Stimulated activated CD8-positive, alpha-beta memory T cell treated with anti-CD3 and anti-CD28 coated beads, Interleukin-15, amount 100 ng/mL, for 48 hours (primary cell): ENCODE measurements around the gene LGALS12.

Experiments
- DNase-seq, 2 donors: peaks; one replicate each; pipeline ENCODE4 v3.0.0-alpha.2; 2020; ENCODE audit warnings: low read depth in 2 of 2

Gene LGALS12, protein sequence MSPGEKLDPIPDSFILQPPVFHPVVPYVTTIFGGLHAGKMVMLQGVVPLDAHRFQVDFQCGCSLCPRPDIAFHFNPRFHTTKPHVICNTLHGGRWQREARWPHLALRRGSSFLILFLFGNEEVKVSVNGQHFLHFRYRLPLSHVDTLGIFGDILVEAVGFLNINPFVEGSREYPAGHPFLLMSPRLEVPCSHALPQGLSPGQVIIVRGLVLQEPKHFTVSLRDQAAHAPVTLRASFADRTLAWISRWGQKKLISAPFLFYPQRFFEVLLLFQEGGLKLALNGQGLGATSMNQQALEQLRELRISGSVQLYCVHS

DNA sequence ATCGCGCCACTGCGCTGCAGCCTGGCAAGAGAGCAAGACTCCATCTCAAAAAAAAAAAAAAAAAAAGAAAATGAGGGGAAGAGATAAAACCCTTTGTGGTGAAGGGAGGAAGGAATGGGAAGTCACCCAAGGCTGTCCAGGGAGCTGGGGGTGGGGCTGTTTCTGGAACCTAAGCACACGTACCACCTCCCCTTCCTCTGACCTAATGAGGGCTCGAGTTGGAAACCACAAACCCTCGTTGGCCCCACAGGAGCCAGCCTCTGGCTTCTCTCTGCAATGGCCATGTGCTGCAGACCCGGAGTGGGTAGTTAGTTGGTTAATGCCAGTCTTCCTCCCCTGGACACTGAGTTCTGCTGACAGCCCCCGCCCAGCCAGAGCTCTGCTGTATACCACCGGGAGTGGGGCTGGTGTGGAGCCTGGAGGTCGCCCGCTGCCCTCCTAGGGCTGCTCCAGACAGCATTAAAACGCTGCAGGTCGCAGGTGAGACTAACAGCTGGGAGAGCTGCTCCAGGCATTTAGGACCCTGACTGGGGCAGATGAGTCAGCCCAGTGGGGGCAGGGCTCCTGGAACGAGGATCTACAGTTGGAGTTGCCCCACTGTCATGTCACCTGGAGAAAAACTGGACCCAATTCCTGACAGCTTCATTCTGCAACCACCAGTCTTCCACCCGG is at the start of gene LGALS12:
Gene LGALS12, plus strand, starts transcription at position 228 of the 672 bp plus-strand sequence. Its CDS starts 375 bp downstream, at position 603.
- no peak for DNase-seq

DNA sequence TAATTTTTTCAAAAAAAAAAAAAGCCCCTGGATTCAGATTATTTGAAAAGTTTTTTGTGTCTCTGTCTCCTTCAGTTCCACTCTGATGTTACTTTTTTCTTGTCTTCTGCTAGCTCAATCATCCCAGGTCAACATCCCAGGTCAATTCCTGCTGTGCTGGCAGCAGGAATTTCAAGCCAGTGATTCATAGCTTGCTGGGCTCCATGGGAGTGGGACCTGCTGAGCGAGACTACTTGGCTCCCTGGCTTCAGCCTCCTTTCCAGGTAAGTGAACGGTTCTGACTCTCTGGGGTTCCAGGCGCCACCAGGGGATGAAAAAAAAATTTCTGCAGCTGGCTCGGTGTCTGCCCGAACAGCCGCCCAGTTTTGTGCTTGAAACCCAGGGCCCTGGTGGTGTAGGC is 46.3 kb upstream of the LGALS12 start:
- no peak for DNase-seq

GRCh38 chr11:63462137-63462536 is 43.7 kb upstream of the LGALS12 start:
- DNase-seq = no peak

DNA sequence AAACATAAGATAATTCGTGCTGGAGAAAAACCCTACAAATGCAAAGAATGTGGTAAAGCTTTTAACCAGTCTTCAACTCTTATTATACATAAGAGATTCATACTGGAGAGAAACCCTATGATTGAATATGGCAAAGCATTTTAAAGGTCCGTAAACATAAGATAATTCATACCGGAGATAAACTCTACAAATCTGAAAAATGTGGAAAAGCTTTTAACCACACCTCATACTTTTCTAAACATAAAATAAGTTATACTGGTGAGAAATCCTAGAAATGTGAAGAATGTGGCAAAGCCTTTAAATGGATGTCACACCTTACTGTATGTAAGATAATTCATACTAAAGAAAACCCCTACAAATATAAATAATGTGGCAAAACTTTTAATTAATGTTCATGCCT is 35.6 kb upstream of the LGALS12 start:
- DNase-seq = no peak

DNA sequence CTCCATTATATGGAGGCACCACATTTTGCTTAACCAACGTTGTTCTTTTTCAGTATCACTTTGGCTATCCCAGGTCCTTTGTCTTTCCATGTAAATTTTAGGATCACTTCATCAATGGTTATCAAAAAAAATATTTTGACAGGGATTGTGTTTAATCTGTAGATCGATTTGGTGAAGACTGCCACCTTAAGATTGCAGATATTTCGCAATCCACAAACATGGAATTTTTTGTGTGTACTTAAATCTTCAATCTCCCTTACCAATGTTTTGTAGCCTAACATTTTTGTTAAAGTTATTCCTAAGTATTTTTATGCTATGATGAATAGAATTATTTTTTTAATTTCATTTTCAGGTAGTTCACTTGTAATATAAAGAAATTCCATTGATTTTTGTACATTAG is 33.5 kb upstream of the LGALS12 start:
- DNase-seq = no peak

DNA sequence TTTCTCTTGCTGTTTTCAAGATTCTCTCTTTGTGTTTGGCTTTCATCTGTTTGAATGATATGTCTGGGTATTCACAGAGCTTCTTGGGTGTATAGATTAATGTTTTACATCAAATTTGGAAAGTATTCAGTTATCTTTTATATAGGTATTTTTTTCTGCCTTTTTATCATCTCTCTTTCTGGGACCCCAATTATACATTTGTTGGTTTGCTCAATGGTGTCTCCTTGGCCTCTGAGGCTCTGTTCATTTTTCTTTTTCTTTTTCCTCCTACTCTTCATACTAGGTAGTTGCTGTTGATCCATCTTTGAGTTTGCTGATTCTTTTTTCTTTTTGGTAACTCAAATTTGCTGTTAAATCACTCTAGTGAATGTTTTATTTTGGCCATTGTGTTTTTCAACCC is 29.3 kb upstream of the LGALS12 start:
- DNase-seq = no peak

GRCh38 chr11:63478896-63479295 is 27.0 kb upstream of the LGALS12 start:
- DNase-seq = peak; percentile 11 to 18

DNA sequence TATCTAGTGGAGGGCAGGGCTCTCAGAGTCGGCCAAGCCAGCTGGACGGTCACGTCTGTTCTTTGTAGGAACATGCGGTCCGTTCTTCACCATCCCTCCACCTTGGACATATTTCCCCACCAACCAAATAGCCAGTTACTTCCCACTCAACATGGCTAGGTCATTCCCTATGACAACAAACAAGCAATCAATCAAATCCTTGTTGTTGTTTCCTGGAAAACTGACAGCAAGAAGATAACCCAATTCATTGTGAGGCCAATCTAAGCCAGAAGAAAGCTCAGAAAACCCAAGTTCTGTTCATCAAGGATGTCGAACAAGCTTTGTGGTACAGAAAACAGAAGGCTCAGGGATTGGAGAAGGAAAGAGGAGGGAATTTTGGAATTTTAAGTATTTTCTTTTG is 25.8 kb upstream of the LGALS12 start:
- DNase-seq = no peak

DNA sequence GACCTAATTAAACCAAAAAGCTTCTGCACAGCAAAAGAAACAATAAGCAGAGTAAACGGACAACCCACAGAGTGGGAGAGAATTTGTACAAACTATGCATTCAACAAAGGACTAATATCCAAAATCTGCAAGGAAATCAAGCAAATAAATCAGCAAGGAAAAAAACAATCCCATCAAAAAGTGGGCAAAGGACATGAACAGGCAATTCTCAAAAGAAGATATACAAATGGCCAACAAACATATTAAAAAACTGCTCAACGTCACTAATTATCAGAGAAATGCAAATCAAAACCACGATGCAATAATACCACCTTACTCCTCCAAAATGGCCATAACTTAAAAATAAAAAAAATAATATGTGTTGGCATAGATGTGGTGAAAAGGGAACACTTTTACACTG is 20.1 kb upstream of the LGALS12 start:
- DNase-seq = no peak

GRCh38 chr11:63488789-63489188 is 17.1 kb upstream of the LGALS12 start:
- DNase-seq = no peak

DNA sequence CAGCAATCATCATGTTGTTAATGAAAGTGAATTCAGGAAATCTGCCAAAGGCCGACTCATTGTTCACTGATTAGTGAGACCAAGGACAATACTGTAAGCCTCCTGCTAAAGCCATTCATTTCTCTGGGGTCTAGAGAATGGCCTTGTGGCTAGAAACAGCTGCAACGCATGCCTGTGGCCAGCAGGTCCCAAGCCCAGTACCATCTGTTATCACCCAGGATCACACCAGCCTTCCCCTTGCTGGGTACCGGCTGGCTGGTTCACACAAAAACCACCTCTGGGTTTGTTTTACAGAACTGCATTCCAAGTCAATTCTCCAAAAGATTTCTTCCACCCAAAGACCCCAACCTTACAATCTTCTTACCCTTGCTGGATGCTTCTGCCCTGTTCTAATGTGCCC is 16.0 kb upstream of the LGALS12 start:
- DNase-seq = no peak

GRCh38 chr11:63490551-63491239 is 15.2 kb upstream of the LGALS12 start, which contains the start of gene PLAAT5:
Gene PLAAT5 (minus strand): TSS chr11:63491167. CDS start chr11:63491034, 133 bp downstream.
- DNase-seq = no peak

GRCh38 chr11:63491240-63491587 is 14.7 kb upstream of the LGALS12 start:
- no peak for DNase-seq

- no peak for DNase-seq
Observed at GRCh38 chr11:63491636-63492372, 14.1 kb upstream of the LGALS12 start.

DNA sequence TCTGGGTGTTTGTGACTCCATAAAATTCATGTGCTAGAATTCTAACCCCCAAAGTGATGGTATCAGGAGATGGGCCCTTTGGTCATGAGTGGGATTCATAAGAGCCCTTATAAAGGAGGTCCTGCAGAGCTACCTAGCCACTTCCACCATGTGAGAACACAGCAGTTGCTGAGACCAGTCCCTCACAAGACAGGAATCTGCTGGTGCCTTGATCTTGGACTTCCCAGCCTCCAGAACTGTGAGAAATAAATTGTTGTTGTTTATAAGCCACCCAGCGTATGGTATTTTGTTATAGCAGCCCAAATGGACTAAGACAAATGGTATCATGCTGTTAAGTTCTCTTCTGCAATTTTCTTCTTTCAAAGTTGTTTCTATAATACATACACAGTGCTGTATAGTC is 13.4 kb upstream of the LGALS12 start:
- DNase-seq = no peak

GRCh38 chr11:63493127-63493526 is 12.8 kb upstream of the LGALS12 start:
- DNase-seq = no peak

- no peak for DNase-seq
Observed at GRCh38 chr11:63494975-63495374, 10.9 kb upstream of the LGALS12 start.

- DNase-seq = no peak
Observed at GRCh38 chr11:63499874-63500273, 6.0 kb upstream of the LGALS12 start.

DNA sequence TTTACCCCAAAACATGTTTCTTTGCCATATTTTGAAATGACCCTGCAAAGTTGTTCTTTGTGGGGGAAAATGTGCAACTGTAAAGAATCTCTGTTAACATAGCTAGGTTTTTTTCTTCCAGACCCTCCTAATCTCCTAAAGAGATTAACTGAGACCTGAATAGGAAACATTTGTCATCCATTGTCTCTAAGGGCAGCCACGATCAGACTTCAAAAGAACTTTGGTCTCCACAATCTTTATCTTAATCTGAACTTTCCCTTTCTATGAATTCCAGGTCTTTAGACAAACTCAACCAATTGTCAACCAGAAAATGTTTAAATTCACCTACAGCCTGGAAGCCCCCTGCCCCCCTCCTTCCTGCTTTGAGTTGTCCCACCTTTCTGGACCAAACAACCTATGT is 4.6 kb upstream of the LGALS12 start:
- DNase-seq = no peak

DNA sequence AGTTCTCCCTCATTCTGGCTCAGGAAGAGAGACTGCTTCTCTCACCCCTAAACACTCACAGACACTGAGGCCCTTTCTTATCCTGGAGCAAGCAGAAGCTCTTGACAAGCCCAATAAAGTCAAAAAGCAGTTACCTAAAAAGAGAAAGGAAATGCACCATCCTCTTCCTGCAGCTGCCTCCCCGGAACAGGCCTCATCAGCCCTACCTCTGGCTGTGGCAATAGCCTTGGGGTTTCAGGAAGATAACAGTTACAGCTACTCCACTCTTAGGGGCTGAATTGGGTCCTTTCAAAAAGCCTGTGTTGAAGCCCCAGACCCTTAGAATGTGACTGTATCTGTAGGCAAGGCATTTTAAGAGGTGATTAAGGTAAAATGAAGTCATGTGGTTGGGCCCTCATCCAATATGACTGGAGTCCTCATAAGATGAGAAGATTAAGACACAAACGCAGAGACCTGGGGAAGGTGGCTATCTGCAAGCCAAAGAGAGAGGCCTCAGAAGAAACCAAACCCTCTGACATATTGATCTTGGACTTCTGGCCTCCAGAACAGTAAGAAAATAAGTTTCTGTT is 3.5 kb upstream of the LGALS12 start:
- DNase-seq = no peak

DNA sequence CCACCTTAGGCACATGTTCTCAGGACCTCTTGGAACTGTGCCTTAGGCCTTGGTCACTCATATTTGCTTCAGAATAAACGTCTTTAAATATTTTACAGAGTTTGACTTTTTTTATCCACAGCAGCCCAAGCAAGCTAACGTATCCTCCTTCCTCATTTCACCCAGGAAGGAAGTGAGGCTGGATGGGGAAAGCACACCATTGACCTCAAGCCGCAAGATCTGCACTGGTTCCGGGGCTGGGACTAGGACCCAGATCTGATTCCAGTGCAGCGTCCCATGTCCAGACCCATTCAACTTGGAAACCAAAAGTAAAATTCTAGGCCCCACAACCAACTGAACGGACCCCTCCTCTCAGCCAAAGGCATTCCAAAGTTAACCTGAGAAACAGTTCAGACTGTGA is 2.4 kb upstream of the LGALS12 start:
- no peak for DNase-seq

- no peak for DNase-seq
Observed at GRCh38 chr11:63504054-63504453, 1.8 kb upstream of the LGALS12 start.
